ENCODE results near the gene RASGRF2. TPM values are rescaled to one million over a fixed set of nuclear protein-coding genes. Genes with fewer than 3 reads are reported as not detected.

RASGRF2 gene
- total RNA-seq, 1 donor from 2014 or later, result 0.05 TPM

DNA sequence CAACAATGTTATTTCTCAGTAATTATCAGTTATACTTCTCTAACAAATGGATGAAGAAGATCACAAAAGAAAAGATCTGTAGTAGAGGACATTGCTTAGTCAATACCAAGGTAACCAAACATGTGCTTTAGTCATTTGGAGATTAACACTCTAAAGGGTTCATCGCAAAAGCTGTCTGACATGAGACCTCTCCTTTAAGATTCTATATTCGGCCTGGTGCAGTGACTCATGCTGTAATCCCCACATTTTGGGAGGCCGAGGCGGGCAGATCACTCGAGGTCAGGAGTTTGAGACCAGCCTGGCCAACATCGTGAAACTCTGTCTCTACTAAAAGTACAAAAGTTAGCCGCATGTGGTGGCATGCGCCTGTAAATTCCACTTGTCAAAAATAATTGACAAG is 254.7 kb downstream of the RASGRF2 start:
- TF ChIP-seq, protein P1, sequence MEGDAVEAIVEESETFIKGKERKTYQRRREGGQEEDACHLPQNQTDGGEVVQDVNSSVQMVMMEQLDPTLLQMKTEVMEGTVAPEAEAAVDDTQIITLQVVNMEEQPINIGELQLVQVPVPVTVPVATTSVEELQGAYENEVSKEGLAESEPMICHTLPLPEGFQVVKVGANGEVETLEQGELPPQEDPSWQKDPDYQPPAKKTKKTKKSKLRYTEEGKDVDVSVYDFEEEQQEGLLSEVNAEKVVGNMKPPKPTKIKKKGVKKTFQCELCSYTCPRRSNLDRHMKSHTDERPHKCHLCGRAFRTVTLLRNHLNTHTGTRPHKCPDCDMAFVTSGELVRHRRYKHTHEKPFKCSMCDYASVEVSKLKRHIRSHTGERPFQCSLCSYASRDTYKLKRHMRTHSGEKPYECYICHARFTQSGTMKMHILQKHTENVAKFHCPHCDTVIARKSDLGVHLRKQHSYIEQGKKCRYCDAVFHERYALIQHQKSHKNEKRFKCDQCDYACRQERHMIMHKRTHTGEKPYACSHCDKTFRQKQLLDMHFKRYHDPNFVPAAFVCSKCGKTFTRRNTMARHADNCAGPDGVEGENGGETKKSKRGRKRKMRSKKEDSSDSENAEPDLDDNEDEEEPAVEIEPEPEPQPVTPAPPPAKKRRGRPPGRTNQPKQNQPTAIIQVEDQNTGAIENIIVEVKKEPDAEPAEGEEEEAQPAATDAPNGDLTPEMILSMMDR (IDR thresholded peaks at IDR 0.05), result no peak
- Mint-ChIP-seq H3K4me1 (ENCODE audit: unreplicated experiment) (no peaks in the 10 kb centered on the region), H3K4me3 (ENCODE audit: unreplicated experiment) (no peak overlapping the region), H3K27ac (ENCODE audit: unreplicated experiment) (no peak overlapping the region), H3K36me3 (ENCODE audit: unreplicated experiment) (no peaks in the 10 kb centered on the region), H3K9me3 (ENCODE audit: unreplicated experiment) (peaks cover 6% of the 10 kb centered on the region), H3K27me3 (ENCODE audit: unreplicated experiment) (no peaks in the 10 kb centered on the region)
- no peak for DNase-seq (ENCODE audit: extremely low spot score, unreplicated experiment)

DNA sequence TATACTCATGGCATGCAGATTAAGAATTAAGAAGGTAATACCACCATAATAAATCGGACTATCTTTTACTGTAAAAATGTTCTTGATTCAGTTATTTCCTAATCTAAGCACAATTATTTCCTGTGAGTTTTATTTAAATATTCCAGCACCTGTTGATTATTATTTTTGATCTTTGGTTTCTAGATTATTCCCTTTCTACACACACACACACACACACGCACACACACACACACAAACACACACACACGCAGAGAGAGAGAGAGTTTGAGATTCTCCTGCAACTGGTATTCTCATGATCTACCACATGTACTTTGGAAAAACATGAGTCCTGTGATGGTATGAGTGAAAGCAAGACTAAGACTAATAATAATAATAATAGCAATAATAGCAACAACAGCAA is 256.0 kb downstream of the RASGRF2 start:
- no peaks in the 10 kb centered on the region for H3K27me3 Mint-ChIP-seq (ENCODE audit: unreplicated experiment)
- no peak for DNase-seq (ENCODE audit: extremely low spot score, unreplicated experiment)
- H3K9me3 Mint-ChIP-seq (ENCODE audit: unreplicated experiment), result peaks cover 6% of the 10 kb centered on the region
- H3K4me3 Mint-ChIP-seq (ENCODE audit: unreplicated experiment), result no peak overlapping the region
- H3K36me3 Mint-ChIP-seq (ENCODE audit: unreplicated experiment), result no peaks in the 10 kb centered on the region
- no peak overlapping the region for H3K27ac Mint-ChIP-seq (ENCODE audit: unreplicated experiment)
- no peaks in the 10 kb centered on the region for H3K4me1 Mint-ChIP-seq (ENCODE audit: unreplicated experiment)
- TF ChIP-seq, protein P1 (IDR thresholded peaks at IDR 0.05), result no peak

DNA sequence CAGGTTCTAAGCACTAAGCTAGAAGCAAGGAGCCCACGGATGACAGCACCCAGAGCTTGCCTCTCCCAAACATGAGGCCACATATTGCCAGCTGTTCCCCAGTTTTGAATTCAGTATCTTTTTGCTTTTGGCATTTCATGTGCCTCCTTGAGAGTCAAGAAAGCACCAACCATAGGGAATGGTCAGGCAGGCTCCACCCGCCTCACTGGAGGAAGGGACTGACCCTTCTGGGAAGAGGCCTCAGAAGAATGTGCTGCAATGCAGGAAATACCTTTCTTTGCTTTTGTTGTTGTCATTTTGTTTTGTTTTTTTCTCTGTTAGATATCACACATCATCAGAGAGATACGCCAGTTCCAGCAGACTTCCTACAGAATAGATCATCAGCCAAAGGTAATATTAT is 259.2 kb downstream of the RASGRF2 start:
- no peak overlapping the region for H3K27ac Mint-ChIP-seq (ENCODE audit: unreplicated experiment)
- no peaks in the 10 kb centered on the region for H3K27me3 Mint-ChIP-seq (ENCODE audit: unreplicated experiment)
- DNase-seq (ENCODE audit: extremely low spot score, unreplicated experiment), result no peak
- H3K4me3 Mint-ChIP-seq (ENCODE audit: unreplicated experiment), result no peak overlapping the region
- TF ChIP-seq, protein P1 (IDR thresholded peaks at IDR 0.05), result no peak
- H3K36me3 Mint-ChIP-seq (ENCODE audit: unreplicated experiment), result no peaks in the 10 kb centered on the region
- H3K4me1 Mint-ChIP-seq (ENCODE audit: unreplicated experiment), result no peaks in the 10 kb centered on the region
- peaks cover 6% of the 10 kb centered on the region for H3K9me3 Mint-ChIP-seq (ENCODE audit: unreplicated experiment)

DNA sequence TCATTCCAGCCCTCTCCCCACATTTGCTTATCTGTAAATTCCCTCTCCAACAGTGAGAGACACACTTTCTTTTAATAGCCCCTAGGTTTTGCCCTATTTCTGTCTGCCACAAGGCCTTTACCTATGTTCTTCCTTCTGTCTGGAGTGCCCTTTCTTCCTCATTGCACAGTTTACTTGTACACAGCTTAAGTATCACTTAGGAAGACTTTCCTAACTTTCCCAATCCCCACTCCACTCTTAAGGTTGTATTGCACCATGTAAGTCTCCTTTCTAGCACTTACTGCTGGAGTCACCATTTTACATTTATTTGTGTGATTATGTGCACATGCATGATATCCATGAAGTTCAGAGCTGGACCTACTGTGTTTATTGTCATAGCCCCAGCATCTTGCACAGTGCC is 262.1 kb downstream of the RASGRF2 start:
- Mint-ChIP-seq H3K27me3 (ENCODE audit: unreplicated experiment) (no peaks in the 10 kb centered on the region), H3K9me3 (ENCODE audit: unreplicated experiment) (peaks cover 6% of the 10 kb centered on the region), H3K27ac (ENCODE audit: unreplicated experiment) (no peak overlapping the region), H3K36me3 (ENCODE audit: unreplicated experiment) (no peaks in the 10 kb centered on the region), H3K4me3 (ENCODE audit: unreplicated experiment) (no peak overlapping the region), H3K4me1 (ENCODE audit: unreplicated experiment) (no peaks in the 10 kb centered on the region)
- DNase-seq (ENCODE audit: extremely low spot score, unreplicated experiment), result no peak
- TF ChIP-seq, protein P1 (IDR thresholded peaks at IDR 0.05), result no peak

DNA sequence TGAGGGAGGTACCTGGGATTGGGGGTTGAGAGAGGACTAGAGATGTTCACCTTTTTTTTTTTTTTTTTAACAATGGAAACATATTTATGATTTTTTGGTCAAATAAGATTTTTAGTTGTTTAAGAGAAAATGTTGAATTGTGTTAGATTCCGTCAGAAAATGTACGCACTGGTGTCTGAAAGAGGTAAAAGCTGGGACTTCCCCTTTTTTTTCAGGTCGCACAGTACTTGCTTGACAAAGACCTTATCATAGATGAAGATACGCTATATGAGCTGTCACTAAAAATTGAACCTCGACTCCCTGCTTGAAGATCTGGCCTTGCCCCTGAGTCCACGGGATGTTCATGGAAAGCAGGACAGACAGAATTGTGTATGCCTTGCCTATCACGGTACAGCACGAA is 265.3 kb downstream of the RASGRF2 start:
- no peak for DNase-seq (ENCODE audit: extremely low spot score, unreplicated experiment)
- Mint-ChIP-seq H3K27me3 (ENCODE audit: unreplicated experiment) (no peaks in the 10 kb centered on the region), H3K27ac (ENCODE audit: unreplicated experiment) (no peak overlapping the region), H3K4me1 (ENCODE audit: unreplicated experiment) (no peaks in the 10 kb centered on the region), H3K4me3 (ENCODE audit: unreplicated experiment) (no peak overlapping the region), H3K9me3 (ENCODE audit: unreplicated experiment) (no peaks in the 10 kb centered on the region), H3K36me3 (ENCODE audit: unreplicated experiment) (no peaks in the 10 kb centered on the region)
- TF ChIP-seq, protein P1 (IDR thresholded peaks at IDR 0.05), result no peak

All from osteocyte (in vitro differentiated cells).